Osteoblast (primary cell): ENCODE data around the gene FGFR3. TPM values are rescaled to one million over a fixed set of nuclear protein-coding genes. Genes with fewer than 3 reads are reported as not detected.
A peak's percentile ranks its signal among the peaks of the same experiment; 100 is the strongest.
"Not testable (repeated sequence)": the region's sequence is repeated elsewhere in the genome, so short reads cannot be mapped to it uniquely, and the experiment has no call there.

ENCODE experiments used
- DNase-seq: peaks from one replicate; pipeline ENCODE4 v3.0.0; 2011; ENCODE audit warnings: low spot score, mixed read lengths; ENCODE audit not compliant: insufficient read length; ENCODE audit errors: missing footprints
- H2AFZ ChIP-seq: 2 replicates; pipeline ENCODE4 v1.6.0; 2011; ENCODE audit warnings: mild to moderate bottlenecking, low read length
- H3K27ac ChIP-seq: 2 replicates; pipeline ENCODE4 v1.5.1; 2011; ENCODE audit warnings: mild to moderate bottlenecking, low read depth, low read length, moderate library complexity
- H3K27me3 ChIP-seq: 2 replicates; pipeline ENCODE4 v1.6.0; 2012; ENCODE audit warnings: mild to moderate bottlenecking, control low read depth, inconsistent platforms, low read length, moderate library complexity; ENCODE audit not compliant: insufficient read depth
- H3K36me3 ChIP-seq: 2 replicates; pipeline ENCODE4 v1.5.1; 2011; ENCODE audit warnings: mild to moderate bottlenecking, low read length, control low read depth, moderate library complexity; ENCODE audit not compliant: insufficient read depth
- H3K4me1 ChIP-seq: 2 replicates; pipeline ENCODE4 v1.5.1; 2011; ENCODE audit warnings: mild to moderate bottlenecking, low read length, control low read depth, moderate library complexity; ENCODE audit not compliant: insufficient read depth
- H3K4me2 ChIP-seq: 2 replicates; pipeline ENCODE4 v1.6.0; 2011; ENCODE audit warnings: mild to moderate bottlenecking, low read length; ENCODE audit not compliant: insufficient read depth
- H3K4me3 ChIP-seq: fragments of 200-600 bp; sonication (generic); 3 replicates; pipeline ENCODE4 v1.5.1; 2012; ENCODE audit warnings: mild to moderate bottlenecking, low read length, inconsistent platforms; ENCODE audit not compliant: insufficient read depth
- H3K79me2 ChIP-seq: 2 replicates; pipeline ENCODE4 v1.6.0; 2012; ENCODE audit warnings: mild to moderate bottlenecking, low read length, control low read depth, inconsistent platforms; ENCODE audit not compliant: insufficient read depth
- H3K9me3 ChIP-seq: 2 replicates; pipeline ENCODE4 v1.5.1; 2011; ENCODE audit warnings: low read depth, low read length, control low read depth
- H4K20me1 ChIP-seq: 2 replicates; pipeline ENCODE4 v1.6.0; 2012; ENCODE audit warnings: mild to moderate bottlenecking, low read length, control low read depth; ENCODE audit not compliant: insufficient read depth
- CTCF ChIP-seq: IDR thresholded peaks from 2 replicates; pipeline ENCODE4 v1.5.1; 2011; ENCODE audit warnings: mild to moderate bottlenecking, low read depth, low read length, moderate library complexity; ENCODE audit errors: extremely low read depth
- total RNA-seq: library from RNA; depleted of rRNA; stranded (reverse); fragments of >200 nt; gene quantifications from 2 replicates; pipeline ENCODE4 v1.2.3, GENCODE V29; 2012

Gene FGFR3
- total RNA-seq, 1 donor: 0.36 TPM

- no peak for TF ChIP-seq CTCF
- Histone ChIP-seq H3K27ac (no peak overlapping the region), H3K4me3 (no peak overlapping the region), H3K36me3 (peaks cover 55% of the 10 kb centered on the region), H4K20me1 (peaks cover 9% of the 10 kb centered on the region), H3K79me2 (peaks cover 13% of the 10 kb centered on the region), H3K4me1 (peaks cover 23% of the 10 kb centered on the region), H3K9me3 (no peaks in the 10 kb centered on the region), H2AFZ (no peak overlapping the region), H3K27me3 (no peaks in the 10 kb centered on the region), H3K4me2 (no peak overlapping the region)
- peak; percentile 58 for DNase-seq
These were observed 39.6 kb downstream of the FGFR3 start for GRCh38 chr4:1832690-1833089.

GRCh38 chr4:1833307-1834046, 40.4 kb downstream of the FGFR3 start:
- no peak overlapping the region for H3K4me3 ChIP-seq
- no peak overlapping the region for H2AFZ ChIP-seq
- peaks cover 23% of the 10 kb centered on the region for H3K4me1 ChIP-seq
- no peaks in the 10 kb centered on the region for H3K27me3 ChIP-seq
- no peak overlapping the region for H3K4me2 ChIP-seq
- peaks cover 16% of the 10 kb centered on the region for H3K79me2 ChIP-seq
- no peak for DNase-seq
- no peak for TF ChIP-seq CTCF
- peaks cover 58% of the 10 kb centered on the region for H3K36me3 ChIP-seq
- no peaks in the 10 kb centered on the region for H3K9me3 ChIP-seq
- H3K27ac ChIP-seq: peak overlapping the region; percentile 60
- peaks cover 9% of the 10 kb centered on the region for H4K20me1 ChIP-seq

DNA sequence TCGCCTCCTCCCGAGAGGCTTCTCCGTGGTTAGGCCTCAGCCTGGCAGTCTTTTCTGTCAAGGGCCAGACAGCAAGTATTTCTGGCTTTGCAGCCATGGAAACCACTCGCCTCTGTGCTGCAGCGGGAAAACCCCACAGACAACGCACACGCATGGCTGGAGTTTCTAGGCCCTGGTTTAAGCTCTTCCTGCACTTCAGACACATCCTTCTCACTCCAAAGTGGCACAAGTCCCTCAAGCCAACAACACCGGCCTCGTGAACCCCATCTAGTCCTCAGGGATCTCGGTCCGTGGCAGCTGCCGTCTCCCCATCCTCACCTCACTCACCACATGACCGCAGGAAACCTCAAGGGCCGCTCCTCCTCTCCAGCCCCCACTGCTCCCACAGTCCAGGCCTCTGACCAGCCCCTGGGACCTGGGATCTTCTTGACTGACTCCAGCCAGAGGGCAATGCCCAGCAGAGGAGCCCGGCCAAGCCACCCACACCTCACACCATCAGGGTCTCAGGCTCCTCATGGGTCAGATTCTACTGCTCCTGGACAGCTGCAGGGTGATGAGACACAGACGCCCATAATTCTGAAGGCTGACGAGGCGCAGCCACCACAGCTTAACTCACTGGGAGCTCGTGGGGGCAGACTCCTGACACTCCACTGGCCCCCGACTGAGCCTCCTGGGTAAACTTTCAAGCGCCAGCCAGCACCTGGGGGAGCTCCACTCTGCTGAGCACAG, 41.1 kb downstream of the FGFR3 start:
- Histone ChIP-seq H3K4me3 (no peak overlapping the region), H2AFZ (no peak overlapping the region), H3K27me3 (no peaks in the 10 kb centered on the region), H3K4me2 (peak overlapping the region; percentile 10), H3K9me3 (no peaks in the 10 kb centered on the region), H3K36me3 (peaks cover 65% of the 10 kb centered on the region), H4K20me1 (peaks cover 10% of the 10 kb centered on the region), H3K27ac (peak overlapping the region; percentile 60), H3K4me1 (peaks cover 23% of the 10 kb centered on the region), H3K79me2 (peaks cover 21% of the 10 kb centered on the region)
- no peak for TF ChIP-seq CTCF
- DNase-seq: peak; percentile 69

GRCh38 chr4:1835836-1836235, 42.7 kb downstream of the FGFR3 start:
- H3K9me3 ChIP-seq, H3K27ac ChIP-seq, DNase-seq, H3K4me2 ChIP-seq, H3K4me3 ChIP-seq, H2AFZ ChIP-seq, H3K27me3 ChIP-seq: not testable (repeated sequence)
- H3K36me3 ChIP-seq: peaks cover 71% of the 10 kb centered on the region
- H3K4me1 ChIP-seq: peaks cover 23% of the 10 kb centered on the region
- H3K79me2 ChIP-seq: peaks cover 30% of the 10 kb centered on the region
- H4K20me1 ChIP-seq: peaks cover 17% of the 10 kb centered on the region
